HG03439 (cell line): Measurements from ENCODE around the gene NUDT14.

ENCODE experiments used
- ATAC-seq: cut with Tn5 transposase; IDR thresholded peaks from one replicate; pipeline ENCODE4 v1.9.1; 2021; ENCODE audit warnings: mild to moderate bottlenecking, moderate library complexity; ENCODE audit not compliant: unreplicated experiment

The NUDT14 gene

DNA sequence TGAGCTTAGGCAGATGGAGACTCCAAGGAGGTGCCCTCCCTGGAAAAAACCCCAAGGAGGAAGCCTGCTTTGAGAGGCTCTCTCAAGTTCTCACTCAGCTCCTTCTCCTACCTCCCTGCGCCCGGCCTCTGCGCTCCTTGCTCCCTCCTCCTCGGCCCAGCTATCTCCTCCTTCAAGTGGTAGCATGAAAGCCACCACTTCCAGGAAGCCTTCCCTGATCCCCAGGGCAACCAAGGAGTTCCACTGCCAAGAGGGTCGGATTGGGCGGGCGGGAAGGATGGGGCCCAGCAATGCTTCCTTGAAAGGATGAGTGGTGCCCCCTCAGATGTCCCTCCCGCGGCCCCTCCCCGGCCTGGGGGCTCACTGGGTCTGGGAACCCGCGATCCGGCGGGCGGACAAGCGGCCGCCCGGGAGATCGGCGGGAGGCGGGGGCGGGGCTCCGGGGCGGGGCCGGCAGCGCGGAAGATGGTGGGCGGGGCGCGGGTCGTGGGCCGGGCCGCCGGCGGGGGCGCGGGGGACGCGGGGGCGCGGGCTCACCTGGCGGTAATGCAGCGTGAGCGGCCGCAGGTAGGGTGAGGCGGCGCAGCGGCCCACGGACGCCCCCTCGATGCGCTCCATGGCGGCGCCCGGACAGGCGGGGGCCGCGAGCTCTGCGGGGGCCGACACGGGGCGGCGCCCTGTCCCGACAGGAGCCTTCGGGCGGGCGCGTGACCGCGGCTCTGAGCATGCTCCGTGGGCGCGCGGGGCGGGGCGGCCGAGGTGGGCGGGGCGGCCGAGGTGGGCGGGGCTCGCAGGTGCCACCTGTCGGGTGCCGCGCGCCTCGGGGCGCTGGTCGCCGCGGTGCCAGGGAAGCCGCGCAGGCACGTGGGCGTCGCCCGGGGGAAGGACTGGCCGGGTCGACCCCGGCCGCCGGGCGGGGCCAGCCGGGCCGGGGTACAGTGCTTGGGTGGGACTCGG, at the start of gene NUDT14:
NUDT14 (minus strand) TSS at position 721 of the 957 bp plus-strand sequence; CDS start at position 618, 103 bp downstream.
- ATAC-seq, result no peak

DNA sequence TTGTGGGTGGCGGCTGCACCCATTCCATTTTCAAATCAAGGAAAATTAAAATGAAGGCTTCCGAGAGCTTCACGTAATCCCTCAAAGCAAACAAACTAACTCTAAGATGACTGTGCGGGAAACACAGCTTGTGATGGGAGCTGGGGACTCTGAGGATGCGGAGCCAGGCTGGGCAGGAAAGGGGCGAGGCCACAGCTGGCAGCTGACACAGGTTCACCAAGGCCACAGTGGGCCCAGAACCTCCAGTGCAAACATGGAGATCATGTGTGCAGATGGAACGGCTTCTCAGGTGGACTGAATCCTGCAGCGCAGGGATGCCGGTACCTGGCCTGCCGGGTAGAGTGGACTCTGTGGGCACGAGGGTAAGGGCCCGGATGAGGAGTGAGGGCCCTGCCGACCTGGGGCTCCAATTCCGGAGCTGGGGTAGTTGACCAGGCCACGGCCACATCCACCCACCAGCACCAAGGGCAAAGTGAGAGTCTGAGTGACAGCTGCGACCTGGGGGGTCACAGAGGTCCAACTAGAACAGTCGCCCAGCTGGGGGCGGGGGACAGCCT, 48.1 kb upstream of the NUDT14 start:
- ATAC-seq, result no peak

DNA sequence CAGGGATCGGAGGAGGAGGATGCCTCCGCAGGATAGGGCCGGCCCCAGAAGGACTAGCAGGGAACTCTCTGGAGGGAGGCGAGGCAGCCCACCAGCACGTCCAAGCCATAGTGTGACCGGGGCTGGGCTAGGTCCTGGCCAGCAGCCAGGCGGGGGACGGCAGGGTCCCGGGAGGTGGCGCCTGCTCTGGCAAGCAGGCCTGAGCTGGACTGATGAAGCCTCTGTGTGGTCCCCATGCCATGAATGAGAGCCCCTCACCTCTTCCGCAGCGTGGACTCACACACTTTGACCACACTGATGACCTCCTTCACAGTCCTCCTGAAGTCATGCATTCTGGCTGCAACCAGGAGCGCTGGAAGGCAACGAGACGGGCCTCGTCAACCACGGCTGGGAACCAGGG, 47.5 kb upstream of the NUDT14 start:
- ATAC-seq, result no peak

DNA sequence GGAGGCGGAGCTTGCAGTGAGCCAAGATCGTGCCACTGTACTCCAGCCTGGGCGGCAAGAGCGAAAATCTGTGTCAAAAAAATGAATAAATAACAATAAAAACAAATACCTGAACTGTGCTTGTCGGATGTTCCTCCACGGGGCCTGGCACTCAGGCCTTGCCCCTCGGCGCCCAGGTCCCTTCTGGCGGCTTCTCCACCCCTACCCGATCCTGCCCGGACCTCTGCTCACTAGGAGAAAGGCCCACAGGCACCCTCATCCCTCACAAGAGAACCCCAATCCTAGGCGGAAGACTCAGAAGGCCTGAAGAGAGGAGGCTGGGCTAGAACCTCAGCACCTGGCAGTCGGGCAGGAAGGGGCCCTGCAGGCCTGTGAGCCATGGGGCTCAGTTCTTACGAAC, 46.2 kb upstream of the NUDT14 start:
- ATAC-seq, result no peak

DNA sequence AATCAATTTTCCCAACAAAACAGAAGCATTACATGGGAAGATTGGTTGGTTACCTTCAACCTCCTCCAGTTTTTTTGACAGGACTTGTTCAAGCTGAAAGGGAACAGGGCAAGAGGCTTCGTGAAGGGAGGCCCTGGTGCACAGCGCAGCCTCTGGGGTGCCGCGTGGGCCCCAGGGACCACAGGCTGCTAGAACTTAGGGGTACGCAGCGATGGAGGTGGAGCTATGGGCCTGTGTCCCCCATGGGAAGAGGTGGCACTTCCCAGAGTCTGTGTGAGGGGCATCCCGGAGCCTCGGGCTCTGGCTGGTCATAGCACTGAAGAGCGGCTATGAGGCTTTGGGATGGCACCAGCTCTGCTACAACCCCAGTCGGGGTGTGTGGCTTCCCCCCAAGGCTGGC, 45.1 kb upstream of the NUDT14 start:
- ATAC-seq, result no peak

DNA sequence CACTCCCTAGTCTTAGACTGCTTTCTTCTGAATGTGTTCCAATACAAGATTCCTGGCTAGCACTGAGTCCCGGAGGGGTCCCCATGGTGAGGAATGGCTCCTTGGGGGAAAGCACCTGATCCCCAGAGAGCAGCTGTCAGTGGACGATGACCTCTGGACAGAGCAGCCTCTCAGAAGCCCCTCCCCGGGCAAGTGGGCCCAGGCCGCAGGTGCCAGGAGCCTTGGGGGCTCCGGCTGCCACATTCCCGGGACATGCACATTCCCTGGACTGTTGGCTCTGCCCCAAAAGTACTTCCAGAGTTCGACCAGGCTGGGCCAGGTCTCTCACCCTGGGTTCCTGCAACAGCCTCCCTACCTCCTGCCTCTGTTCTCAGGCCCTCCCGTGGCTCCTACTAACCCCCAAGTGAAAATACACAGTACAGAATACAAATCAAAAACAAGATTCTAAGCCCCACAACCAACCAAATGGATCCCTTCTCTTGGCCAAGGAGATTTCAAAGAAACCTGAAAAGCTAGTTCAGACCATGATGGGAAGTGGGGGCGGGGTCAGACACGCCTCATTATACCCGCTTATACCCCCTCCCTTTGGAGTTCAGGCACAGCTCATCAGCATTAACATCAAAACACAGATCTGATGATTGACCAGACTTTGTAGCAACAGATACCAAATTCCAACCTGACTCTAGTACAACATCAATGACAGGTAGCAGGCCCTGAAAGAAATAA, 43.9 kb upstream of the NUDT14 start:
- no peak for ATAC-seq

DNA sequence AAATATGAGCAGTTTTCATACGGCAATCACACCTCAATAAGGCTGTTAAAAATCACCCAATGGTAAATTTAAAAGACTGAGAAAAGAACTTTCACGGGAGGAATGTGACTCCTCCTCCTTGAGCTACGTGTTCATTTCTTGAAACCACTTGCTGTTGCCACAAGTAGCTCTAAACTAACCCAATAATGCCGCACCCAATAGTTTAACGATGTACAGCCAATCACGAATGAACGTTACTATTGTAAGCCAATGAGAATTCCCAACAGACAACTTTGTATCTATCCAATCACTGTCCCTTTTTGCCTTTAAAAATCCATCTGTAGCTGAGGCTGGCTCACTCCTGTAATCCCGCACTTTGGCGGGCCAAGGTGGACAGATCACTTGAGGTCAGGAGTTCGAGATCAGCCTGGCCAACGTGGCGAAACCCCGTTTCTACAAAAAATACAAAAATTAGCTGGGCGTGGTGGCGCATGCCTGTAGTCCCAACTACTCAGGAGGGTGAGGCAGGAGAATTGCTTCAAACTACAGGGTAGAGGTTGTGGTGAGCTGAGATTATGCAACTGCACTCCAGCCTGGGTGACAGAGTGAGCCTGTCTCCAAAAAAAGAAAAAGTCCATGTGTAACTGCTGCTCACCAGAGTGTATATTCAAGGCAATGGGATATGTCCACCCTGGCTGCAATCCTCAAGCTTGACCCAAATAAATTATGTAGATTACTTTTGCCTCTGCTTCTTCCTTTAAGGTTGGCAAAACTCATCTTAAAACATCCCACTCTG, 42.8 kb upstream of the NUDT14 start:
- no peak for ATAC-seq

DNA sequence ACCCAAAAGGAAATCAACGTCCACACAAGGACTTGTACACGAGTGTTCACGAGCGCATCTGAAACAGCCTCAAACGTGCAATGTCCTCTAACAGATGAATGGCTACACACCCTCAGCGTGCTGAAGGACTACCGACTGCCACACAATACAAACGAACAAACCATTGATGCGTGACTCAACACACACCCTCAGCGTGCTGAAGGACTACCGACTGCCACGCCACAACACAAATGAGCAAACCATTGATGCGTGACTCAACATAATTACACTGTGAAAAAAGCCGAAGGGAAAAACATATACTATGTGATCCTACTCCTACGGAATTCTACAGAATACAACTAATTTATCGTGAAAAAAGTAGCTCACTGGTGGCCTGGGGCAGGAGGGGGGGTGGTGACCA, 42.1 kb upstream of the NUDT14 start:
- no peak for ATAC-seq

DNA sequence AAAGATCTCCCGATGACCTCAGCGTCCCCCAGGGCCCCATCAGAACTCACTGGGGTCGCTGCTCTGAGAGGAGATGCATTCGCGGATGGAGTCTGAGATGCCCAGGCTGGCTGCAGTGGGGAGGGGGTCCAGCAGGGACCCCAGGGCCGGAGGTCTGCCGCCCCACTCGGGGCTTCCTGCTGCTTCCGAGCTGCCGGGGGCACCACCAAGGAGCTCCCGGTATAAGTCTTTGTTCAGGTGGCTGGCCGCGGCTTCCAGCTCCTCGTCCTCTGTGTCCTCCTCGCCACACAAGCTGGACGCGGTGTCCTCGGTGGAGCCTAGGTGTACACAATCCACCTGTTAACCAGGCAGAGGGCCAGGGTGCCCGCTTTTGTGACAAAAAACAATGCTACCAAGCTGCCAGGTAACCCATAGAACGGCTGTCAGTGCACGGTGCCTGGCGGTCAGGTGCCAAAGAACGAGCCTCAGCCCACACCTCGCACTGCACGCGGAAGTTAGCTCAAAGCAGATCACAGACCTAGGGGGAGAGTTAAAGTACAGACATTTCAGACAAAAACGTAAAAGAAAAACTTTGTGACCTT, 40.6 kb upstream of the NUDT14 start:
- no peak for ATAC-seq

DNA sequence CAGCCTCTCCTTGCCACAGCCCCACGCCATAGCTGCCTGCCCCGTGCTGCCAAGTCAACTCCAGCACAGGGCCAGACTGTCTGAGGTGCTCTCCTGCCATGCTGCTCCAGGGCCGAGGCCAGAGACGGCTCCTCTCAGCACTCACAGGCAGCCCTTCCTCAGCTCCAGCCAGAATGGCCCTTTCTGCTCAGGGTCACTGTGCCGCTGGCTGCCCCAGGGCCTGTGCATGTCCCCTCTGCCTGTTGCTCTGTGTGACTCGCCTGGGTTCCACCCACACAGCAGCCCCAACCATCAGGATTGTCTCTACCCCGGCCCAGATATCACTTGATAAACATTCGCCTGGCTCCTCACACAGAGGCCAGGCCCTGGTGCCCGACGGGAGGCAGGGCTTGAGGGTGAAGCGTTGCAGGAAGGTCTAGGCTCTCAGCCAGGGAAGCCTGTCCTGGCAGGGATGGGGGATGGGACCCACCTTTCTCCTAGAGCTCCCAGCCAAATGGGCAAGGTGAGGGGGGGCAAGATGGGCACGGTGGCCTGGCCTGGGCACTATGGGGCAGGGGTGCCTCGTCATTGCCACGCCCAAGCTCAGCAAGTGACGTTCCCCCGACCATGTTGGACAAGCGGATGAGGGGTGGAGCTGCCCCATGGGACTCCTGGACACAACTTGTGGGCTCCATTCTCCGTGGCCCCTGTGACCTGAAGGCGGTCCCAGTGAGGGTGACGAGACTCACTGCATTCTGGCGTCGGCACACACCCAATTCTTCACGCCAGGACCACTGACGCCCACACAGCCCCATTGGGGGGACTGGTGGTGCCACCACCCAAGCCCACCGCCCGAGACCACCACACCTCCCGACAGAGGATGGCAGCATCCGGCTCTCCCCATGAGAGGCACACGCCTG, 39.8 kb upstream of the NUDT14 start:
- ATAC-seq, result no peak

DNA sequence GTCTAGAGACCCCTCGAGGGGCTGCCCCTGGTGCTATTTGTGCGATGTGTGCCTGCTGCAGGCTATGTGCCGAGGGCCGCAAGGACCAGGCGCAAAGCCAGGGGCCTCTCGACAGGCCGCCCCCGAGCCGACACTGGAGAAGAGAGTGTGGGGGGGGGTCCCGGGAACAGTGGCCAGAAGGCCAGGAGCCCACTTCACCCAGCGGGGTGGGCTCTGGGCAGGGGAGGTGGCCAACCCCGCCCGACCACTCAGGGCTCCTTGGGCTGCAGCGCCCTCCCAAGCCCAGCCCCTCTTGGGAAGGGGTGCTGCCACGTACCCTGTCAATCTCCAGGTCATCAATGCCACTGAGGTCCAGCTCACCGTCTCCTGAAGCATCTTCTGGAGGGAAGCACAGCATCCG, 38.6 kb upstream of the NUDT14 start:
- ATAC-seq, result no peak

DNA sequence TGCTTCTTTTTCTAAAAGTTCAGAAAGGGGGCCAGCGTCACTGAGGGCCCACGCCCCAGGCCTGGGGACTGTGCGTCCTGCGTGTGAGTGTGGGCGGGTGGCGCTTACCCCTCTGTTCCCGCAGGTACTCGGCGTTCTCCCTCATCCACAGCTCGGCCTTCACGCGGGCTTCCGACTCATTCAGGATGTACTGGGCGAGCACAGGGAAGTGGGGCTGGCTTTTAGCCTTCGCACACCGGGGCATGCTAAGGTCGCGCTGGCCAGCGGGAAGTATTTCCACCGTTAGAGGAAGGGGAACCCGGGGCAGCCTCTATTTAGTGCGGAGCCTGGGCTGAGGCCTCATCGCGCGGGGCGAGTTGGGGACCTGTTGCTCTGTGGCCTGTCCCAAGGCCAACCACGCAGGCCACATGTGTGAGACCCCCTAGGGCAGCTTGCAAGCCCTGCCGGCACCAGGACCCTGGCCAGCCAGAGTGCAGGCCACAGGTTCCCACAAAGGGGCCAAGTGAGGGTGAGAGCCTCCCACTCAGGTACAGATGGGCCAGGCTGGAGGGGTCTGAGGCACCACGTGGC, 38.0 kb upstream of the NUDT14 start:
- no peak for ATAC-seq

DNA sequence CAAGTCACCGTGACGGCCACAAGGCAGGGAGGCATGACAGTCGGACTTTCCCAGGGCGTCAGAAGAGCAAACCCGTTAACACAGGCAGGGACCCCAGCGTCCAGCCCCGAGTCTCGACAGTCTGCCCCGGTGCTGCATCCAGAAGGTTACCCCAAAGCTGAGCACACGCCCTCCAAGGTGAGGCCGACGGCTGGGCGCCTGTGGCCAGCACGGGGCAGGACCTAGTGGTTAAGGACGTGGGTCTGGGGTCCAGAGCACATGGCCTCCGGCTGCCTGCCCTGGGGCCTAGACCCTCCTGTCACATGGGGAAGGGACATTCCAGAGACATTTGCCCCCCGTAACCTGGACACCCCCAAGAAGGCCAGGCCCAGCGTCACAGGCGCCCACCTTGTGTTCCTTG, 37.5 kb upstream of the NUDT14 start:
- ATAC-seq, result no peak

DNA sequence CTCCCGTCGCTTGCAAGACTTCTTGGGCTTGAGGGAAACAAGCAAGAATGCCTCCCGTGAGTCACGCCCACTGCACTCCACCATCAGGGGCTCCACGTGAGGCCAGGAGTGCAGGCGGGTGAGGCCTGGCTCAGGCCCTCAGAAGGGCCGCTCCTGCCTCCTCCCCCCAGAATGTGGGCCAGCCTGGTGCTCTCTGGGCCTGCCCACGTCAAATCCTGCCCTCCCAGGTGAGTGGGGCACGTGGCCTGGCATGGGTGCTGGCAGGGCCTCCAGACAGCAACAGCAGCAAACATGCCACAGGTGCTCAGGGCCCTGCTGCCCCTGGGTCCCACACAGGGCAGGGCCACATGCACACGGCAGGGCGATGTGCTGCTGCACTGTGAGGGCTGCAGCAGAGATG, 36.7 kb upstream of the NUDT14 start:
- no peak for ATAC-seq

DNA sequence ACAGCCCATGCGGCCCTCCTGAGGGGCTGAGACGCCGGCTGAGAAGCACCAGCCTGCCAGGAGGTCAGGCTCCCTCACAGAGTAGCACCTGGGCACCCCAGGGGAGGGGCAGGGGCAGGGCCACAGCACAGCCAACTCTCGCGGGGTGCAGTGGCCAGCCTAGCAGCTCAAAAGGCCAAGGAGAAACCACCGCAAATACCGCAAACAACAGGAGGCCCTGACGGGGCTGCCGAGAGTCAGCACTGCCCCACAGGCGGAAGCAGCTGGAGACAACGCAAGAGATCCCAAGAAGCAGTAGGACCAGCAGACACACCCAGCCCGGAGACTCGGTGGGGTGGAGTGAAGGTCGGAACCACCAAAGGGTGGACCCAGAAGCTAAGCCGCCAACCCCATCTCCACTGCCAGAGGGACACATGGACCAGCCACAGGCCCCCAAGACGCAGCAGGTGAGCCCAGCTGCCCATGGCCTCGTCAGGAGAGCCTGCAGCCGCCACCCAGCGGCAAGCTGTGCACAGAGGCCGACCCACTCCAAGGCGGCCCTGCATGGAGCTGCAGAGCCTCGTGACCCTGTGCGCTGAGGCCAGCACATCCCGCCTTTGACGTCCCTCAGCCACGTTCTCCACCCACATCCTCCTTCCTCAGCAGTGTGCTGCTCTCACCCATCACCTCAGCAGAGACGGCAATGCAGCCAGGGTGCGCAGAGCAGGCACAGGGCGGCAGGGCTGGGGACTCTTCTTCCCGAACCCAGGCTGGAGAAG, 35.6 kb upstream of the NUDT14 start:
- no peak for ATAC-seq

DNA sequence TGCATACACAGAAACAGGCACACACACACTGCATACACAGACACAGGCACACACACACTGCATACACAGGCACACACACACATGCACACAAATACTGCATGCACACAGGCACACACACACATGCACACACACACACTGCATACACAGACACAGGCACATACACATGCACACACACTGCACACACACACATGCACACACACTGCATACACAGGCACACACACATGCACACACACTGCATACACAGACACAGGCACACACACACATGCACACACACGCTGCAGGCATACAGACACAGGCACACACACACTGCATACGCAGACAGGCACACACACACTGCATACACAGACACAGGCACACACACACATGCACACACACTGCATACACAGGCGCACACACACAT, 34.5 kb upstream of the NUDT14 start:
- no peak for ATAC-seq

DNA sequence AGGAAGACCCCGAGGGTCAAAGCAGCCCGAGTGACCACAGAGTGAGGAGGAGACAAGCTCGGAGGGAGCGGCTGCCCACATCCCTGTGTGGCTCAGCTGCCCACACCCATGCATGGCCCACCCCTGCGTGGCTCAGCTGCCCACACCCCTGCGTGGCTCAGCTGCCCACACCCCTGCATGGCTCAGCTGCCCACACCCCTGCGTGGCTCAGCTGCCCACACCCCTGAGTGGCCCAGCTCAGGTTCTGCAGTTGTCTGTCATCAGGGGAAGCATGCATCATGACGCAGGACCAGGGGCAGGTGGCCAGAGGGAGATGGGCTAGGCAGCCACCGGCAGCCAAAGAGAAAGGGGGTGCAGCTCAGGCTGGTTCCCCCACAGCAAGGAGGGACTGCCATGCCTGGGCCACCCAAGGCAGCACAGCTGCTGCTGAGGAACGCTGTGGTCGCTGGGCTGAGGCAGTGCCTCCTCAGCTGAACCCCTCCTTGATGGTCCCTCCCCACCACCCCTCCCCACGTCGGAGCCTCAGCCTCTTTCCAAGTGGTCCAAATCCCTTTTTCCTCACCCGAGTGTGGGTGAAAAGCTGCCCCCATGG, 33.3 kb upstream of the NUDT14 start:
- no peak for ATAC-seq

DNA sequence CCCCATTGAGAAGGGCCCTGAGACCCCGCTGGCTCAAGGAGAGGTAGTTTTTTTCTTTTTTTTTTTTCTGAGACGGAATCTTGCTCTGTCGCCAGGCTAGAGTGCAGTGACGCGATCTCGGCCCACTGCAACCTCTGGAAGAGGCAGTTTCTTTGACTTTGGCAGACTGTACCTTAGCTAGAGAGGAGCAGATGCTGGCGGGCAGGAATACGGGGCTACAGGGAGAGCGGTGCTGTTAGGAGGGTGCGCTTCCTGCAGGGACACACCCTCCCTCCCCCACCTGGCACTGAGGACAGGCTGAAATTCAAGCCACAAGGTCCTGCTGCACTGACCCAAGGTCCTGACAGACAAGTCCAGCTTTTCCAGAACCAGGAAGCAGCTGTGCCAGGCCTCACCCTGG, 32.2 kb upstream of the NUDT14 start:
- no peak for ATAC-seq
